Muscle of arm (tissue), 14 donors: ENCODE data around the gene TUBA1C. TPM values are rescaled to one million over a fixed set of nuclear protein-coding genes. Genes with fewer than 3 reads are reported as not detected.
A peak's percentile ranks its signal among the peaks of the same experiment; 100 is the strongest.

Experiments used
- DNase-seq: peaks from one replicate; pipeline ENCODE4 v3.0.0-alpha.2; 2013
- long read RNA-seq, 11 donors: transcript quantifications; one replicate each; lab custom pipeline, GENCODE V29; 2026
- polyA plus RNA-seq, 12 donors: library from polyadenylated mRNA; unstranded; fragments of 120-200 nt; gene quantifications; one replicate each; pipeline ENCODE4 v1.2.1, GENCODE V29; 2013; ENCODE audit not compliant: insufficient read length in 12 of 12

The TUBA1C gene
- 100 to 1,000 TPM in 3 of 12 donors, 10 to 100 TPM in 8, not detected in 1; 41.3 to 160 (median 68.7) TPM for polyA plus RNA-seq
- long read RNA-seq, donor 1, transcript TUBA1C-201 (4 exons, 3,001 nt): major isoform, 64 of 1,906 reads
- long read RNA-seq, donor 1, partial matches to known transcripts: 971 of 1,906 reads
- long read RNA-seq, donor 1, other reads (novel, unspliced or antisense): 868 of 1,906 reads
- long read RNA-seq, donor 2, transcript TUBA1C-201 (4 exons, 3,001 nt): major isoform, 14 of 1,487 reads
- long read RNA-seq, donor 2, partial matches to known transcripts: 775 of 1,487 reads
- long read RNA-seq, donor 2, other reads (novel, unspliced or antisense): 698 of 1,487 reads
- long read RNA-seq, donor 3, transcript TUBA1C-201 (4 exons, 3,001 nt): major isoform, 14 of 544 reads
- long read RNA-seq, donor 3, partial matches to known transcripts: 470 of 544 reads
- long read RNA-seq, donor 3, other reads (novel, unspliced or antisense): 59 of 544 reads
- long read RNA-seq, donor 4, partial matches to known transcripts: 0 of 20 reads
- long read RNA-seq, donor 4, other reads (novel, unspliced or antisense): 16 of 20 reads
- long read RNA-seq, donor 5: 0 reads
- long read RNA-seq, donor 6, transcript TUBA1C-201 (4 exons, 3,001 nt): major isoform, 21 of 183 reads
- long read RNA-seq, donor 6, partial matches to known transcripts: 65 of 183 reads
- long read RNA-seq, donor 6, other reads (novel, unspliced or antisense): 97 of 183 reads
- long read RNA-seq, donor 7, transcript TUBA1C-201 (4 exons, 3,001 nt): major isoform, 12 of 968 reads
- long read RNA-seq, donor 7, partial matches to known transcripts: 894 of 968 reads
- long read RNA-seq, donor 7, other reads (novel, unspliced or antisense): 61 of 968 reads
- long read RNA-seq, donor 8, transcript TUBA1C-201 (4 exons, 3,001 nt): major isoform, 12 of 130 reads
- long read RNA-seq, donor 8, partial matches to known transcripts: 5 of 130 reads
- long read RNA-seq, donor 8, other reads (novel, unspliced or antisense): 113 of 130 reads
- long read RNA-seq, donor 9, transcript TUBA1C-201 (4 exons, 3,001 nt): major isoform, 20 of 1,171 reads
- long read RNA-seq, donor 9, partial matches to known transcripts: 934 of 1,171 reads
- long read RNA-seq, donor 9, other reads (novel, unspliced or antisense): 216 of 1,171 reads
- long read RNA-seq, donor 10, transcript TUBA1C-201 (4 exons, 3,001 nt): major isoform, 11 of 102 reads
- long read RNA-seq, donor 10, partial matches to known transcripts: 5 of 102 reads
- long read RNA-seq, donor 10, other reads (novel, unspliced or antisense): 84 of 102 reads
- long read RNA-seq, donor 11, transcript TUBA1C-201 (4 exons, 3,001 nt): major isoform, 43 of 1,409 reads
- long read RNA-seq, donor 11, partial matches to known transcripts: 1,239 of 1,409 reads
- long read RNA-seq, donor 11, other reads (novel, unspliced or antisense): 125 of 1,409 reads

DNA sequence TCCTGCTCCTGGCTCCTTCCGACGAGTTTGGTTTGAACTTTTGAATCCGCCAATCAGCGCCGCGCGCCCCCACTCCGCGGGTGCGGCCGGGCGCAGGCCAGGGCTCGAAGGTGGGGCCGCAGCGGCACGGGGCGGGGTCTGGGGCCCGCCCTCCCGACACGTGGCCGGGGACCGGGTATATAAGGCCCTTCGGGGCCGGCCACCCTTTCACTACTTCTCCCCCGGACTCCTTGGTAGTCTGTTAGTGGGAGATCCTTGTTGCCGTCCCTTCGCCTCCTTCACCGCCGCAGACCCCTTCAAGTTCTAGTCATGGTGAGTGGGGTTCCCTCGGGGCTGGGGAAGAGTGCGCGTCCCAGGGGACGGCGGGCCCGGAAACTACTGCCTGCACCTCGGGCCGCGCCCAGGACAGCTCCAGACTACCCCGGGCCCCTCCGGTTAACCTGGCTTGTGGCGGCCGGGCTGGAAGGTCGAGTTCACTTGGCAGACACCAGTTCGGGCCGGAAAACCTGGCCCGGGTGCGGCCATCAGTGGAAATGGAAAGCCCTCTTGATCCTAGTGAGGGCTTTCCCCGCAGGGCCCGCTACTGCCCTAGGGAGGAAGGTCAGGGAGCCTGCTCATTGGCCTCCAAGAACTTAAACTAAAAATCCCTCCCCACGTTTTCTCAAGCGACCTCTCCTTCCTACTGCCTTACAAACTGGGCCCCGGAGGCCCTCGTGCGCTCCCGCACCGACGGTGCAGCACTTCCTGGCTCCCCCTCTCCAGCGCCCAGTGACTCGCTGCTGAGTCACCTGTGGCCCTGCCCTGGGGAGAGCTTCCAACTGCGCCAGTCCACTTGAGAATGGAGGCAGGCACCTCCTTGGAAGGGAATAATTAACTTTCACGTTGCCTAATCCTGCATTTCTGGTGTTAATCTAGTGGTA, at the start of gene TUBA1C:
TSS of gene TUBA1C (plus strand) at position 210 of the 920 bp plus-strand sequence. CDS start at position 310, 100 bp downstream.
- peak; percentile 89 for DNase-seq

DNA sequence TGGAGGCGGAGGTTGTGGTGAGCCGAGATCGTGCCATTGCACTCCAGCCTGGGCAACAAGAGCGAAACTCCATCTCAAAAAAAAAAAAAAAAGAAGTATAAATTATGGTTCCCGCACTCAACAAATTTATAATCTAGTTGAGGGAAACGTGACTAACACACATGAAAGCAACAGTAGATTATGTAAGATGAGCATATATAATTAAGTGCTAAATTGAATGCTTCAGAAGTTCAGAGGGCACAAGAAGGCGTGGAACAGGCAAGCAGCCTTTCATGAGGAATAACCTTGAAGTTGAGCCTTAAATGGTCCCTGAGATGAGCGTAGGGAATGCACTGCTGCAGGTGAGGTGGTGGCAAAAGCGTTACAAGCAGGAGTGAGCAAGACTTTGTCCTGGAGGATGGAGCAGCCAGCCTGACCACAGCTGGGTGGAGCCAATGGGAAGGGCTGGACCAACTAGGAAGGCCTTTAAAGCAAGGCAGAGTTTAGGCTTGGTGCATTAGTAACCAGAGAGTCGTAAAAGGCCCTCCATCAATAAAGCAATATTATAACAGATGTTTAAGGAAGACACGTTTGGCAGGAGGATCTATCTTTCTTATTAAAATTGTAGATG, 45.4 kb upstream of the TUBA1C start:
- DNase-seq: no peak

DNA sequence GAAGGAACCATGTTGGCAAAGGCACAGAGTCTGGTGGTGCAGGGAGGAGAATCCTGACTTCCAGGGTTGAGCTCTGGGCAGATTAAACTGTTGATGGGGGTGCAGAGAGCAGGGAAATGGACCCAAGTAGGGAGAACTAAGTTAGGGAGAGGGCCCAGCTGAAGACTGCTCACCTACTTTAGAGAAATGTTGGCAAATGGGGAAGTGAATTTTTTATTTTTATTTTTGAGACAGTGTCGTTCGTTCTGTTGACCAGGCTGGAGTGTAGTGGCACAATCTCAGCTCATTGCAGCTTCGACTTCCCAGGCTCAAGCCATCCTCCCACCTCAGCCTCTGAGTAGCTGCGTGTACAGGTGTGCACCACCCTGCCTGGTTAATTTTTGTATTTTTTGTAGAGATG, 43.9 kb upstream of the TUBA1C start:
- no peak for DNase-seq

DNA sequence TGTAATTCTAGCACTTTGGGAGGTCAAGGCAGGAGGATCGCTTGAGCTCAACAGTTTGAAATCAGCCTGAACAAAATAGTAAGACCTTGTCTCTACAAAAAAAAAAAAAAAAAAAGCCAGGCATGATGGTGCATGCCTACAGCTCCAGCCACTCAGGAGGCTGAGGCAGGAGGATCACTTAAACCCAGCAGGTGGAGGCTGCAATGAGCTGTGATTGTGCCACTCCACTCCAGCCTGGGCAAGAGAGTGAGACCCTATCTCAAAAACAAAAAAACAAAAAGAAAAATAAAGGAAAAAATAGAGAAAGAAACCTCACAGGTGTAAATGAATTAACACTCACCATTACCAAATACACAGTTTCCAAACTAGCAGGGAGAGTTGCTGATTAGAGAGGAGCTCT, 41.8 kb upstream of the TUBA1C start:
- DNase-seq: no peak

DNA sequence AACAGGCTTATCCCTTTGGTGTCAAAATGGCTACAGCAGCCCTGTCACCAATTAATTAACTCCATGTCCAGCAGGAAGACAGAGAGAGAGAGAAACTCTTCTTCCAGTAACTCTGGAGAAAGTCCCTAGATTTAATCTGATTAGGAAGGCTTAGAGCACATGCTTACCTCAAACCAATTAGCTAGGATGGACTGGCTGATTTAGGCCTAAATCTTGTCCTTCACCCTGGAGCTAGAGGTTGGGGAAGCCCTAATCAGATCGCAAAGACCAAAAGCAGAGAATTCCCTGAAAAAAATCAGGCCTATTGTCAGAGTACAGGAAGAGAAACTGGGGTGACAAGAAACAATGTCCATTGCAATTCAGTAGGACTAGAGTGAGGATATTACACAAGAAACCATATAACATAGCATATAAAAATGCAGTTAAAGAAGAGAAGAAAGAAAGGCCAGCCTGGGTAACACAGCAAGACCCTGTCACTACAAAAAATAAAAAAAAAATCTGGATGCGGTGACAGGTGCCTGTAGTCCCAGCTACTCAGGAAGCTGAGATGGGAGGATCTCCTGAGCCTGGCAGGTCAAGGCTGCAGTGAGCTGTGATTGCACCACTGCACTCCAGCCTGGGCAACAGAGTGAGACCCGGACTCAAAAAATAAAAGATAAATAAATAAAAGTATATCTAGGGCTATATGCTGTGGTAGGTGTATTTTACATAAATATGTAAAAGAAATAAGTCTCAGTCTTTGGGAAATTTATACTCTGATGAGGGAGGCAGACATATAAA, 41.1 kb upstream of the TUBA1C start:
- no peak for DNase-seq

DNA sequence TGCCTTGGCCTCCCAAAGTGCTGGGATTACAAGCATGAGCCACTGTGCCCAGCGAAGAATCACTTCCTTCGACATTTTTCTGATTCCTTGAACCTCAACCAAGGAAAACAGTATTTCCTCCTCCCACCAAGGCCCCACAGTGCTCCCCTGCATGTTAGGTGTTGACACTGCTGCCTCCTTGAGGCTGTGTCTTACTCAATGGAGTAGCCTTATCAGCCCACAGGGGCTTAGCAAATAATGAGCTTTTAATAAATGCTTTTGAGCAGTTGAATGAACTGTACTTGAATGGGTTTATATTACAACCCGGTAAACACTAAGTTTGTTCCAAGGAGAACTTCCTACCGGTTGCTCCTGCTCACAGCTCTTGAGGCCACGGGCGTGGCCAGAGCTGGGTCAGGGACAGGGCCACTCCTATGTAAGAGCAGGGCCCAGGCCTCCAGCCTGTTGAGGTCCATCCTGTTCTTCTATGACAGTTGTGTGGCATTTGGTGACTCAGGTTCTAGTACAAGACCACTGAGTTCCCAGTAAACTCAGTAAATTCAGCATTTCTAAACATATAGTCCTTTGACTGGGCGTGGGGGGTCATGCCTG, 39.2 kb upstream of the TUBA1C start:
- DNase-seq: no peak

DNA sequence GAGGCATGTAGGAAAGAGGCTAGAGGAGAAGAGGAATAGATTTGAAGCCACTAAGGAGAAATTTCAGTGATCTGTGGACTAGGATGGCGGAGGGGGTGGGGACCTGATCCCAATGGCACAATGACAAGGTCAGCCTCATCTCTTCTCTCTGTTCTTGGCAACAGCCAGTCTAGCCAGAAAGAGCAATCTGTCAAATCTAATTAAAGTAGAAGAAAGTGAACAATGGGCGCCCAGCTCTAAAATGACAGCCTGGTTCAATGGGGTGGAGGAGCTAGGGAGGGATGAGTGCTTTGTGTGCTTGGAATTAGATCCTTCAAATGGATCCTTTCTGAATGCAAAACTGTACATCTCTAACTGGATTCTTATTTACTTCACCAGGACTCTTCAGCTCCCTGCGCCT, 37.2 kb upstream of the TUBA1C start:
- no peak for DNase-seq

DNA sequence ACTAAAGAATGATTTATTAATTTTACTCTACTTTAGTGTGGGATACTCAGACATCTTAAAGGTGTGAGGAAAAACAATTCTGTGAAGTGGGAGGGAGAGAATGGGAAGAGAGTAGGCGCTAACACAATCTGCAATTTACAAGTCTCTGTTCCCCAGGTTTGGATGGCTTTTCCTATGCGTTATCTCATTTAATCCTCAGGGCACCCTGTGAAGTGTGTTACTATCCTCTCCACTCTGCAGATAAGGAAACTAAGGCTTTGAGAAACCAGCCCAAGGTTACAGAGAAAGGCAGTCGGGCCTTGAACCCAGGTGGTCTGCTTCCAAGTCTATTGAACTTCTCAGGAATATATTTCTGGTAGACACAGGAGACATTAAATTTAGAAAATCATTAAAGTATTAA, 36.2 kb upstream of the TUBA1C start:
- no peak for DNase-seq

DNA sequence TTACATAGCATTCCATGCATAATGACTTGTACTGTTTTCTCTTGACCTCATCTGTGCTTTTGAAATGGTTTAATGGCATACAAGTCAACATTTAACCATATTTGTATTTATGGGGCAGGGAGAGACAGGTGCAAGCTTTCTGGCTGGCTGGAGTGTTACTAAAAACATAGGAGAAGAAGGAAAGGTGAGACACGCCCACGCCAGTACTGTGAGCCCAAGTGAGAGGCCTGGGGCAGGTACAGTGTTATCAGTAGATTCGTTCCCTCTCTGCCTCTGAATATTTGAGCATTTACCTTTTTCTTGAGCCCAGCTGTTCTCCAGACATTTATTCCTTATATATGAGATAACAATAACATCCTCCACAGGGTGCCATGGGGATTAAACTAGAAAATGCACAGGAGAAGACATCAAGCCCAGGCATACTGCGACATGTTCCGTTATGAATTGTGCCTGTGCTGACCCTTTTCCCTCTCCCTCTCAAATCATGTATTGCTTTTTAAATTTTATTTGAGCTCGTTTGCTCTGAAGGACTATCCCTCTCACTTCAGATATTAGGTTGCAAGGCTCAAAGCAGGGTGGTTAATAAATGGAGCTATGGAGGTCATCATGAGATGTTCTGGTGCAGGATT, 34.6 kb upstream of the TUBA1C start:
- DNase-seq: no peak

DNA sequence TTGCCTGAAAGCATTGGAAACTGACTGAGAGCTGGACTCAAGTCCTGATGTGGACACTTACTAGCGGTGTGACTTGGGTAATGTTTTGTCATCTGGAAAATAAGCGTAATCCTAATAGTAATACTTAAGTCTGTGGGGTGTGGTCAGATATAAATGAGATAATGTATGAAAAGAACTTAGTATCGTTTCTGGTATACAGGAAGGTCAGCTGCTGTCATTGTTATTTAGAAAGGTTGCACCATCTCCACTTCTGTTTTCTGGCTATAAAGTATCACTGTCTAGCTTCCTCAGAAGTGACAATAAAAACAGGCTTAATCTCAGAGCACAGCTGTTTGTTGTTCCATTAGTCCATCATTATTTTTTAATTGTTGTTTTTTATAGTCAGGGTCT, 34.1 kb upstream of the TUBA1C start:
- no peak for DNase-seq

DNA sequence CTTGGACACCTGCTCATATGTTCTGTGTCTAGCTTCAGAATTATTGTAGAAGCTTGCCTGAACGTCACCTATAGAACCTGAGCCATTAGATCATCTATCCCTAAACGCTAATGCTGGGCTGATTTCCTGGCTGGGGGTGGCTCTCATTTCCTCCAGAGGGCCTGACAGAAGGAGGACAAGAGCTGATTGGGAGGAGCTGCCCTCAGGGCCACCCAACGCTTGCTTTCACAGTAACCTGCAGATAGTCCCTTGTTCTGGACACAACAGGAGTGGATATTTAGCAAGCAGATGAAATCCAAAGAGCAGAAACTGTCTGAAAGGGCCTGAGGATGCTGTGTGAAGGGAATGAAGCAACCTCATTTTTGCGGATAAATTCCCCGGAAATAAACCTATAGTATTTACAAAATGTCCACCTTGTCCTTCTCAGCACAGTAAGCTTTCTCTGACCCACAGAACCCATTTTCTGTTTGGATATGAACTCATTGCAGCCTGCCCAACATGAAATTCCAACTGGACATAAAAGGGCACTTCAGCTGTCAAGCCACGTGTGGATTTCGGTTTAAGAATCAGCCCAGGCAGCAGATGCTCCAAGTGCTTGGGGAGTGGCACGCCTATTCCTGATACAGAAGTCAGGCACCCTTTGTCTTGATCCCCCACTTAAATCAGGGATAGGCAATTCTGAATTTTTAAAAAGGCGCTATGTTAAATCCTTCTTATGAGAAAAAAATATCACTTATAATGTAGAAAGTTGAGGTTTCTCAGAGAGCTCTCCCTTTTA, 32.8 kb upstream of the TUBA1C start:
- DNase-seq: no peak

DNA sequence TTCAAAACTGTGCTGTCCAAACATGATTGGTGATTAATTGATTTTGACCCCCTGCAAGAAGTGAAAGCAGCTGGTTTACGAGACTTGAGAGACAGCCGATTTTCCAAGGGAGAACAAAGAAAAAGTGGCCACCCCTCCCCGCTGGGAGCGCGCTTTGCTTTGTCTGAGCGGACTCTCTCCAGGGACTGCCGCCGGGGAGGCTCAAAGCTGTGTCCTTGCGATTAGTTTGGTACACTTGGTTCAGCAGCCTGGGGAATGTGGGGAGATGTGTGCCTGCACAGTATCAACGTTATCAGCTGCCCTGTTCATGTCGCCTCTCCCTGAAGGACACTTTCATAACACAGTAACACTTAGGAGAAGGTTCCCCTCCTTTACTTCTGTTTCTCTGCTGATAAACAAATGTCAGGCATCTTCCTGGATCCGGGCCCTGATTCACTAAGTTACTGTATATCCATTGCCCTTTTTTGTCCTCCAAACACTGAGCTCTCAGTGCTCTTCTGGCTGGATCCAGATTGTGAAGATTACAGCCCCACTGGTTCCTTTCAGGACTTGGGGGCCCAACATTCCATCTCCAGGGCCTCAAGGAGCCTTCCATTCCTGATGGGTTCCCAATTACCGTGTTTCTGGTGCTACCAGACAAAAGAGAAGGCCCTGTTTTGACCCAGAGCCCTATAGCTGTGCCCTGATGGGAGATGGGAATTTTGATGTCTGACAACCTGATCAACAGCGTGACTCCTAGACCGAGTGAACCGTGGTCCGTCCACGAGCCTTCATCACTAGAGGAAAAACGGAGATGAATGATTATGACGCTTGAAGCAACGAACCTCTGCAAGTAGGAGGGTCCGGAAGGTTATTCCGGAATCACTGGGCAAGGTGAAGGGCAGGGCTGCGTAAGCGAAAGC, 31.7 kb upstream of the TUBA1C start:
- DNase-seq: no peak

DNA sequence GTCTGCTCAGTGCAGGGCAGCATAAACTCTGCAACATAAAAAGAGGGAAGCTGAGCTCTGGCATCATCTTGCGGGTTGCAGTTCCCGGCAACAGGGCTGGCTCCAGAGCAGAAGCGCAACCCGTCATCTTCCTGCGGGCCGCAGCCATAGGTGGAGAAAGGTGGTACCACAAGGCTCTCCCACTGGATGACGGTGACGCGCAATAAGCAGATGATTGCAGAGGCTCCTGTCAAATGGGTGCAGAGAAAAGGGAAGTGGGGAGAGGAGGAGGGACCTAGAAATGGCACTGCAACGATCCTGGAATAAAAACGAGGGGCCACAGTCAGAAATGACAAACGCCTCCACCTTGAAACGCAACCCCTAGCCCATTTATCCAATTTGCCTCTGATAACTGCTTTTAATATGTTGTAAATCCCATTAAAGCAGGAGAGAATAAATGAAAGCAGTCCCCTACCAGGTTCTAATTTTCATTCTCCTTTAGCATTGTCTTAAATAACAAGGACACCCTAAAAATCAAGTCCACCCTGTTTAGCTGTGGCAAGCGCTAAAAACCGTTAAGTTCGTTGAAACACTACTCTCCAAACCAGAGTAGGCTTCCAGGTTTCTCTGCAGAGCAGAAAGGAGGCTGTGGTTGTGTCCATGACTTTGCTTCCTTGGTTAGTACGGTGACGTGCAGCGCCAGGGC, 30.9 kb upstream of the TUBA1C start:
- no peak for DNase-seq

DNA sequence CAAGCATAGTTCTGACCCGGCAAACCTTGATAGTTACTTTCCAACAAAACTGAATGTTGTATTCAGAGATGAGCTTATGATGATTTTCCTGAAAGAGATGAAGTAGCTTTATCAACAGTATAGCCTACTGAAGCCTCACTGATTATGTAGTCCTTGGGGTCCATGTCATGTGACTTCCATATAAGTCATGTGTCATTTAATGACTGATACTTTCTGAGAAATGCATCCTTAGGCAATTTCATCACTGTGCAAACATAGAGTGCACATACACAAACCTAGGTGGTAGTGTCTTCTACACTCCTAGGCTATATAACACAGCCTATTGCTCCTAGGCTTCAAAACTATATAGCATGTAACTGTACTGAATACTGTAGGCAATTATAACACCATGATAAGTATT, 28.5 kb upstream of the TUBA1C start:
- no peak for DNase-seq

DNA sequence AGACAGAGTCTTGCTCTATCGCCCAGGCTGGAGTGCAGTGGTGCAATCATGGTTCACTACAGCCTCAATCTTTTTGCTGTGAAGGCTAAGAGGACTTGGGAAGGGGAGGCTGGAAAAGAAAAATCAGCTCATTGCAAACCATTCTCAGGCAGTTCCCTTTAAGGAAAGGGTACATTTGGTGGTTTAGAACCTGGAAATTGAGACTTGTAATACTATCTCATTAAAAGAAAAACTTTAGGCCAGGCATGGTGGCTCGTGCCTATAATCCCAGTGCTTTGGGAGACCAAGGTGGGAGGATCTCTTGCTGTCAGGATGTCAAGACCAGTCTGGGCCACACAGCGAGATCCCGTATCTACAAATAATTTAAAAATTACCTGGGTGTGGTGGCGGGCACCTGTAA, 21.3 kb upstream of the TUBA1C start:
- no peak for DNase-seq

DNA sequence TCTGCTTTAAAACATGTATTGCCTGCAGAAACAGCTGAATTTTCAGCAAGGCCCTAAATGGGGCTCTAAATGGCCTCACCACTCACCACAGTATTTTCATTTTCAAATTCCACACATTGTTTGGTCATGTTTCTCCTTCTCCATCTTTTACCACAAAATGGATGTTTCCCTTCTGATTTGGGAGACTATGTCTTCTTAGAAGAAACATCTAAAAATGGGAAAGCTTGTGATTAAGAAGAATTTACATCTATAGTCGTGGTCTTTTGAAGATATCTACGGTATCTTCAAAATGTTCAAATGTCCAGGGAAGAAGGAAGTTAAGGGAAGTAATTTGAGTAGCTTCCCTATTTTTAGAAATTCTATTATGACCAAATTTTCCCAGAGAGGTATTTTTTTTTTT, 20.7 kb upstream of the TUBA1C start:
- DNase-seq: no peak
